ENCODE measurements around the gene FFAR3.
"Not testable (repeated sequence)": the region's sequence is repeated elsewhere in the genome, so short reads cannot be mapped to it uniquely, and the experiment has no call there.

FFAR3 gene

DNA sequence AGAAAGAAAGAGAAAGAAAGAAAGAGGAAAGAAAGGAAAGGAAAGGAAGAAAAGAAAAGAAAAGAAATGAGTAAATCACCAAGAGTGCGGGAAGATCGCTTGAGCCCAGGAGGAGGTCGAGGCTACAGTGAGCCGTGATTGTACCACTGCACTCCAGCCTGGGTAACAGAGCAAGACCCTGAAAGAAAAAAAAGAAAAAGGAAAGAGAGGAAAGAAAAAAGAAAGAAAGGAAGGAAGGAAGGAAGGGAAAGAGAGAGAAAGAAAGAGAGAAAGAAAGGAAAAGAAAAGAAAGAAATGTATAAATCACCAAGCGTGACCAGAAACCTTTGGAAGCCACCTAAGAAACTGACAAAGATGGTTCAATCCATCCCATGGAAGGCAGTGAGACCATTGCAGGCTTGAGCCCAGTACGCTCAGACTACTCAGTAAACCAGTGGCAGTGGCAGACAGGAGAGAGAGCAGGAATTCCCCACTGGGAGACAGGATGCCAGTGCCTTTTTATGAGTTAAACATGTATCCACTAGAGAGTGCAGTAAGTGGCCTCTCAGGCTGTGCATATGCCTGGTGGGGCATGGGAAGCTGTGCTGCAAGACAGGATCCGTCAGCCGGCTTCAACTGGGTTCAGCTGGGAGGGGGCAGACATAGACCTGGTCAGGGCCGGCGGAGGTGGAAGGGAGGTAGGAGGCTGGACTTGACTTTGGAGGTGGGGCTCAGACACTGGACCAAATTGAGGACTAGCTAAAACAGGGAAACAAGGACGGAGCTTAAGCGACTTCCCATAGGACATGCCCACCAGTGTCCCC is 17.4 kb downstream of the FFAR3 start:
- DNase-seq (ENCODE audit: extremely low read depth, low read depth) = no peak
- no peak overlapping the region for H3K4me3 ChIP-seq (replicated peaks; ENCODE audit: low read depth, low read length)
- TF ChIP-seq, protein P1, sequence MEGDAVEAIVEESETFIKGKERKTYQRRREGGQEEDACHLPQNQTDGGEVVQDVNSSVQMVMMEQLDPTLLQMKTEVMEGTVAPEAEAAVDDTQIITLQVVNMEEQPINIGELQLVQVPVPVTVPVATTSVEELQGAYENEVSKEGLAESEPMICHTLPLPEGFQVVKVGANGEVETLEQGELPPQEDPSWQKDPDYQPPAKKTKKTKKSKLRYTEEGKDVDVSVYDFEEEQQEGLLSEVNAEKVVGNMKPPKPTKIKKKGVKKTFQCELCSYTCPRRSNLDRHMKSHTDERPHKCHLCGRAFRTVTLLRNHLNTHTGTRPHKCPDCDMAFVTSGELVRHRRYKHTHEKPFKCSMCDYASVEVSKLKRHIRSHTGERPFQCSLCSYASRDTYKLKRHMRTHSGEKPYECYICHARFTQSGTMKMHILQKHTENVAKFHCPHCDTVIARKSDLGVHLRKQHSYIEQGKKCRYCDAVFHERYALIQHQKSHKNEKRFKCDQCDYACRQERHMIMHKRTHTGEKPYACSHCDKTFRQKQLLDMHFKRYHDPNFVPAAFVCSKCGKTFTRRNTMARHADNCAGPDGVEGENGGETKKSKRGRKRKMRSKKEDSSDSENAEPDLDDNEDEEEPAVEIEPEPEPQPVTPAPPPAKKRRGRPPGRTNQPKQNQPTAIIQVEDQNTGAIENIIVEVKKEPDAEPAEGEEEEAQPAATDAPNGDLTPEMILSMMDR (IDR thresholded peaks at IDR 0.05; ENCODE audit: low read depth, low read length, missing control alignments) = no peak

DNA sequence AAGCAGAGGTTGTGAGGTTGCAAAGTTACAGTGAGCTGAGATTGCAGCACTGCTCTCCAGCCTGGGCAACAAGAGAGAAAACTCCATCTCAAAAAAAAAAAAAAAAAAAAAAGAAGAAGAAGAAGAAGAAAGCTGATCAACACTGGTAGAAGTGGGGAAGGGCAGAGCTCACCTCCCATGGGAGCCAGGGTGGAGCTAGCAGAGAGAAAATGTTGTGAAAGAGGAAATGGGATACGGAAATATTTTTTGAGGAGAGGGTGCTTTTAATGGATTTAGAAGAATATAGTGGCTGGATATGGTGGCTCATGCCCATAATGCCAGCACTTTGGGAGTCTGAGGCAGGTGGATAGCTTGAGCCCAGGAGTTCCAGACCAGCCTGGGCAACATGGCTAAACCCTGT is 19.4 kb downstream of the FFAR3 start:
- TF ChIP-seq, protein P1 (IDR thresholded peaks at IDR 0.05; ENCODE audit: low read depth, low read length, missing control alignments) = no peak
- DNase-seq (ENCODE audit: extremely low read depth, low read depth) = no peak
- H3K4me3 ChIP-seq (replicated peaks; ENCODE audit: low read depth, low read length) = no peak overlapping the region

DNA sequence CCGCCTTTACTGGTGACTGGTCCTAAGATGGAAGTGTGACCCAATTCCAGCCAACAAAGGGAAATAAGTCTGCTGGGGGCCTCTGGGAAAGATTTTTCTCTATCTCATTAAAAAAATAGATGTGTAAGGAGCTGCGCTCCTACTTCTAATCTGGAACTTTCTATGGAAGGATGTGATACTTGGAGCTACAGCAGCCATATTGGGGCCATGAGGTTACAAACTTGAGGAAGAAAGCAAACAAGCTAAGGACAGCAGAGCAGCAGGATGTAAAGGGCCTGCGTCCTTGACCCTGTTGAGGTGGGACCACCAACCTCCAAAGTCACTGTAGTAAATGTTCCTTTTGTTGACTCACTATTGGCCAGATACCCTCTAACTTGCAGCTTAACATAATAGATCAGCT is 20.1 kb downstream of the FFAR3 start:
- no peak overlapping the region for H3K4me3 ChIP-seq (replicated peaks; ENCODE audit: low read depth, low read length)
- TF ChIP-seq, protein P1 (IDR thresholded peaks at IDR 0.05; ENCODE audit: low read depth, low read length, missing control alignments) = no peak
- no peak for DNase-seq (ENCODE audit: extremely low read depth, low read depth)

DNA sequence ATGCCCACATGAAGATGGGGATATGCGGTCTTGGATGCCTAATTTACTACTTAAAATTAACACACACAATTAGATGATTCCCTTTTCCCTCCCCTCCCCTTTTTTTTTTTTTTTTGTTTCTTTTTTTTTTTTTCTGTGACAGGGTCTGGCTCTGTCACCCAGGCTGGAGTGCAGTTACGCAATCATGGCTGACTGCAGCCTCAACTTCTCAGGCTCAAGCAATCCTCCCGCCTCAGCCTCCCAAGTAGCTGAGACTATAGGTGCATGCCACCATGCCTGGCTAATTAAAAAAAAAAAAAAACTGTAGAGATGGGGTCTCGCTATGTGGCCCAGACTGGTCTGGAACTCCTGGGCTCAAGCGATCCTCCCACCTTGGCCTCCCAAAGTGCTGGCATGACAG is 21.3 kb downstream of the FFAR3 start:
- H3K4me3 ChIP-seq (replicated peaks; ENCODE audit: low read depth, low read length); DNase-seq (ENCODE audit: extremely low read depth, low read depth): not testable (repeated sequence)

DNA sequence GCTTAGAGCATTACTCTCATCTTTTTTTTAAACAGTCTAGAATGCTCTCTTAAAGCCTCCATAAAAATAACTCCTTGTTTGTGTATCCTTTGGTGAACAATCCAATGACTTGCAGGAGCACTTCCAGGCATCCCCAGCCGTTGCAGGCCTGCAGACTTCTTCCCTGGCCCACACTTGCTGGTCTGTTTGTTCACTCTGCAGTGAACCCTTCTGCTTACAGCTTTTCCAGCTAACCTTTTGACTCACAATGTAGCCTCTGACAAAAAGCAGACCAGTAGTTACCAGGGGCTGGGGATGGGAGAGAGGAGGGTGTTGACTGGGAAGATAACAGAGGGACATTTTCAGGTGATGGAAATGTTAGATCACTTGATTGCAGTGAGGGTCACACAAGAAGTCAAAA is 21.7 kb downstream of the FFAR3 start:
- TF ChIP-seq, protein P1 (IDR thresholded peaks at IDR 0.05; ENCODE audit: low read depth, low read length, missing control alignments) = no peak
- no peak overlapping the region for H3K4me3 ChIP-seq (replicated peaks; ENCODE audit: low read depth, low read length)
- DNase-seq (ENCODE audit: extremely low read depth, low read depth) = no peak

DNA sequence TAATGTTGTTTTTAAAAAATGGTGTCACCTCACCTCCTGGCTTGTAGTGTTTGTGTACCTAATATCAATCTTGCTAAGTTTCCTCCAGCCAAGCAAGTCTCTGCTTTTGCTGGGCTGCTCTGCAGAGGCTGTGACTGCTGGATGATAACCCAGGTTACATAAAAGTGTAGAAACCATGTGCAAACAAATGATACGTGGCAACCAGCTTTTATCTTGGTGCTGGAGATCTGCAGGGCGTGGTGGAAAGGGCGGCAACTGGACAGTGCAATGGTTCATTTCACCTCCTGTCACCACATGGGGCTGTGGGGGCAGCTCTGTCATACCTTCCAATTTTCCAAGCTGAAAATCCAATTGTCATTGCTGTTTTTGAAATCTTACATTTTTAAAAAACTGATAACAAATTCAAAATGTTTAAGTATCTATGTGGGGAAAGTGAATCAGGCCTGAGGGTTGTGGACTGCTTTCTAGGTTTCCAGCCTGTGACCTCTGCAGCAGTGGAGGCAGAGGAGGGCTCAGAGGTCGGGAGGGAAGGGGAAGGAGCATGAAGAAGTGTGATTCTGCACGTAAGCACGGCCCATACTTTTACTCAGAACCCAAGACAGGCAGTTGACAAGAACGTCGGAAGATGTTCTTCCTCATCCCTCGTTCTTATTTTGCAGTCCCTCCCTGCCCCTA is 22.3 kb downstream of the FFAR3 start:
- TF ChIP-seq, protein P1 (IDR thresholded peaks at IDR 0.05; ENCODE audit: low read depth, low read length, missing control alignments) = no peak
- no peak overlapping the region for H3K4me3 ChIP-seq (replicated peaks; ENCODE audit: low read depth, low read length)
- no peak for DNase-seq (ENCODE audit: extremely low read depth, low read depth)

DNA sequence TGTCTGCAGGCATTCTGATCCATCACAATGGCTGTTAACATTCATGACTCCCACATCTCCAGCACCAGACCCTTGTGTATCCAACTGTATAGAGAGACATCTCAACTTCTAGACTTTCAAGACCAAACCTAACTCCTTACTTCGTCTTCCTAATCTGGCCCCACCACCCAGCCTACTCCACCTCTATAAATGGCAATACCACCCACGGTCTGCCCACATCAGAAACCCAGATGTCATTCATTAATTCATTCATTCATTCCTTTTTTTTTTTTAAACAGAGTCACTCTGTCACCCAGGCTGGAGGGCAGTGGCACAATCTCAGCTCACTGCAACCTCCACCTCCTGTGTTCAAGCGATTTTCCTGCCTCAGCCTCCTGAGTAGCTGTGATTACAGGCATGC is 23.1 kb downstream of the FFAR3 start:
- DNase-seq (ENCODE audit: extremely low read depth, low read depth) = no peak
- no peak overlapping the region for H3K4me3 ChIP-seq (replicated peaks; ENCODE audit: low read depth, low read length)
- TF ChIP-seq, protein P1 (IDR thresholded peaks at IDR 0.05; ENCODE audit: low read depth, low read length, missing control alignments) = no peak

Data from HFF-Myc (cell line).